Bronchial epithelial cell (primary cell): ENCODE measurements around the gene A3GALT2. TPM values are rescaled to one million over a fixed set of nuclear protein-coding genes. Genes with fewer than 3 reads are reported as not detected.

Source experiments
- DNase-seq: peaks from one replicate; pipeline ENCODE4 v3.0.0-alpha.2; 2010; ENCODE audit warnings: low read depth
- FAIRE-seq: peaks from 2 replicates; lab custom pipeline; 2011; peaks lifted over from hg19 to GRCh38; lab: Jason Lieb, UNC
- H3K27me3 ChIP-seq: 2 replicates; pipeline ENCODE4 v1.5.1; 2011; ENCODE audit warnings: low read length; ENCODE audit not compliant: control insufficient read depth, insufficient read depth
- H3K36me3 ChIP-seq: 2 replicates; pipeline ENCODE4 v1.5.1; 2011; ENCODE audit warnings: low read length; ENCODE audit not compliant: control insufficient read depth, insufficient read depth
- H3K4me3 ChIP-seq: 2 replicates; pipeline ENCODE4 v1.5.1; 2011; ENCODE audit warnings: mild to moderate bottlenecking, low read depth, low read length, control low read depth
- total RNA-seq: library from RNA; depleted of rRNA; stranded (reverse); fragments of >200 nt; gene quantifications from 2 replicates; pipeline ENCODE4 v1.2.1, GENCODE V29; 2014
- TF ChIP-seq, protein P1 (sequence below): IDR thresholded peaks from 2 replicates; pipeline ENCODE4 v1.5.1; 2011; ENCODE audit warnings: mild to moderate bottlenecking, moderate library complexity, low read length, control low read depth, inconsistent platforms; ENCODE audit not compliant: insufficient read depth, severe bottlenecking

Gene A3GALT2
- total RNA-seq, 1 donor from 2014 or later, result not detected

DNA sequence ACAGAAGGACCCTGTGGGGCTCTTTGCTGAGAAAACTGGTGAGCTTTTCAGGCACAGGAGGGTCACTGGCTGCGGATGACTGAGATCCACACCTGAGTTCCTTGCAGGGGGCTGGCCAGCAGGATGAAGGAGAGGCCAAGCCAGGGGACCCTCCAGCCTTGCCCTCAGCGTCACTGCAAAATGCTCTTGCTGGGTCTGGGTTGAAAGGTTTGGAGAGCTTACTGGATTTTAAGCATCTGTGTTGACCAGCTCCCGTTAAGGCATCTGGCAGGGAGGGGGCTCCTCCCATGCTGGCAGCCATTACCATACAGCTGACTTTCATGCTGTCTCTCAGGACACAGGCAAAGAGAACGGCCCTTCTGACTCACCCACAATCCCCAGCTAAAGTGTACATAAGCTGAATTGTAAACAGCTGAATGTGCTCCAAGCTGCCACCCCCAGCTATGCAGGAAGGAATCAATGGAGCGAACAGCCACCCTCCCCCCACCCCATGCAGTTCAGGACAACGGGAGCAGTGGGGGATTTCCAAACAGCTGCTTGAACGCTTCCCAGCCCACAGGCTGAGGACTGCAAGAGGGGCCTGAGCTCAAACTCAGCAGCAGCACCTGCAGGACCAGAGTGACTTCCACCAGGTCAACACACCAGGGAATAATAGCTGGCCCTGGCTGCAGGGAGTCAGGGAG is 21.3 kb upstream of the A3GALT2 start:
- TF ChIP-seq, protein P1, sequence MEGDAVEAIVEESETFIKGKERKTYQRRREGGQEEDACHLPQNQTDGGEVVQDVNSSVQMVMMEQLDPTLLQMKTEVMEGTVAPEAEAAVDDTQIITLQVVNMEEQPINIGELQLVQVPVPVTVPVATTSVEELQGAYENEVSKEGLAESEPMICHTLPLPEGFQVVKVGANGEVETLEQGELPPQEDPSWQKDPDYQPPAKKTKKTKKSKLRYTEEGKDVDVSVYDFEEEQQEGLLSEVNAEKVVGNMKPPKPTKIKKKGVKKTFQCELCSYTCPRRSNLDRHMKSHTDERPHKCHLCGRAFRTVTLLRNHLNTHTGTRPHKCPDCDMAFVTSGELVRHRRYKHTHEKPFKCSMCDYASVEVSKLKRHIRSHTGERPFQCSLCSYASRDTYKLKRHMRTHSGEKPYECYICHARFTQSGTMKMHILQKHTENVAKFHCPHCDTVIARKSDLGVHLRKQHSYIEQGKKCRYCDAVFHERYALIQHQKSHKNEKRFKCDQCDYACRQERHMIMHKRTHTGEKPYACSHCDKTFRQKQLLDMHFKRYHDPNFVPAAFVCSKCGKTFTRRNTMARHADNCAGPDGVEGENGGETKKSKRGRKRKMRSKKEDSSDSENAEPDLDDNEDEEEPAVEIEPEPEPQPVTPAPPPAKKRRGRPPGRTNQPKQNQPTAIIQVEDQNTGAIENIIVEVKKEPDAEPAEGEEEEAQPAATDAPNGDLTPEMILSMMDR, result no peak
- Histone ChIP-seq H3K4me3 (no peak overlapping the region), H3K27me3 (no peaks in the 10 kb centered on the region), H3K36me3 (peaks cover 5% of the 10 kb centered on the region)
- peak; percentile 95 for DNase-seq
- no peak for FAIRE-seq

DNA sequence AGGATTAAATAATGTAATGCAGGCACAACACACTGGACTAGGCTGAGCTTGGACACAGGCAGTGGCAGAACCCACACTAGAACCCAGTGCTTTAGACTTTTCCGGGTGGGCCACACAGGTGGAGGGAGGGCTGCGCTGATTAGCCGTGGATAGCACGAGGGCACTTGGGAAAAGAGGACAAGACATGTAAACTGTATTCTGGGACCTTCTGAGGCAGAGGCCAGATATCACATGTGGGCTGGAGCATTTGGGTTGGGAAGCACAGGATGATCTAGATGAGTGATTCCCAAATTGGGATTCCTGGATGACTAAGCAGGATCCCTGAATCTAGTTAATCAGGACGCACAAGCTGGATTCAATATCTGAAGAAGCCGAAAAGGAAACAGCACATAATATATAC is 20.3 kb upstream of the A3GALT2 start:
- TF ChIP-seq, protein P1, result no peak
- H3K36me3 ChIP-seq, result peaks cover 5% of the 10 kb centered on the region
- FAIRE-seq (no peak), DNase-seq (no peak)
- no peak overlapping the region for H3K4me3 ChIP-seq
- H3K27me3 ChIP-seq, result no peaks in the 10 kb centered on the region

DNA sequence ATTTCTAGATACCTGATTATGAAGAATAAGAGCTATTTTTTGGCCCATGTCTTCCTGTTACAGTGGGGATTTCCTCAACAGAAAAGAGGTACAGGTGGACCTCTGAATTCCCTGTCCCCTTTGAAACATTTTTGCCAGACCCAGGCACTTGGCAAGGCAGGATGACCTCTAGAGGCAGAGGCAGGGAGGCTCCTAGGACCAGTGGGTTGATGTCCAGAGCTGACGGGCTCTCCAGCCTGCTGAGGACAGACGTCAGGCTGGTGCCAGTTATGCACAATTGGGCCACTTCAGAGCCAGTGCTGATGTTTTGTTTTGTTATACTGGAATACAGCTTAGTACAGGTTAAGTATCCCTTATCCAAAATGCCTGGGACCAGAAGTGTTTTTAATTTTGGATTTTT is 18.5 kb upstream of the A3GALT2 start:
- DNase-seq, result no peak
- no peak for FAIRE-seq
- Histone ChIP-seq H3K36me3 (peaks cover 8% of the 10 kb centered on the region), H3K27me3 (no peaks in the 10 kb centered on the region), H3K4me3 (no peak overlapping the region)
- TF ChIP-seq, protein P1, result peak; percentile 26

DNA sequence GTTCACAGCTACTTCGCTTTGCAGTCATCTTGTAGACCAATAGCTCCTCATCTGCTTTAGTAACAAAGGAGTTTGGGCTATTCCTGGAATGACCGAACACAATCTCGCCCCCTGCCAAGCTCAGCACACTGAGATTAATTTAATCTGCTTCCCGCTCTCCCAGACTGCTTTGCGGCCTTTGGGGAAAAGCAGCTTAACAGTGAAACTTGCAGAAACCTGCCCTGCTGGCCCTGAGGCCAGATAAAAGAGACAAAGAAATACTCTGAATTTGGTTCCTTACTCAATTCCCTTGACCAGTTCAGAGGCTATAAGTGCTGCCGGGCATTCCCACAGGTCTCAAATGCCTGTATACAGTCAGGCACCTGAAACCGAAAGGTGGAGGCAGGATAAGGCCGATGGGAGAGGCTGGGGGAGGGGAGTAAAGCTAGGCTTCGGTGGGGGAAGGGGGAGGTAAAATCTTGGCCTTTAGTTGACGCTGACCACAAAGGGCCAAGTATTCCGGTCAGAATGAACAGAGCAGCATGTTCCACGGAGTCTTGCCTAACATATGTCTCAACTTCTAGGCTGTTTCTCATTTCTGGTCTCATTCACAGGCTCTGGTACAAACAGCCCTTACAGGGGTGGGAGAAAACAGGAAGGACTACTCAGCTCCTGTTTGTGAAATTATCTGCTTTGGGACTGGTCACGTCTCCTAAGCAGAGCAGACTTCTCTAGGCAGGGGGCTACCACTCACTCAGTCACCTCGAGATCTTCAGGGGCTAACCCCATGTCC is 17.7 kb upstream of the A3GALT2 start:
- no peak overlapping the region for H3K4me3 ChIP-seq
- peaks cover 12% of the 10 kb centered on the region for H3K36me3 ChIP-seq
- no peaks in the 10 kb centered on the region for H3K27me3 ChIP-seq
- no peak for FAIRE-seq
- DNase-seq, result peak; percentile 60
- TF ChIP-seq, protein P1, result no peak

- DNase-seq (no peak), FAIRE-seq (no peak)
- TF ChIP-seq, protein P1, result no peak
- Histone ChIP-seq H3K27me3 (no peaks in the 10 kb centered on the region), H3K4me3 (no peak overlapping the region), H3K36me3 (peaks cover 15% of the 10 kb centered on the region)
Measured at GRCh38 chr1:33338048-33338439, 17.1 kb upstream of the A3GALT2 start.
